GM23248 (cell line): ENCODE data around the gene COP1.

Experiments used
- EZH2 ChIP-seq: fragments of 200-600 bp; sonication (generic); IDR thresholded peaks from 2 replicates; pipeline ENCODE4 v1.6.1; 2018; ENCODE audit warnings: antibody characterized with exemption, mild to moderate bottlenecking; ENCODE audit not compliant: insufficient read depth, poor library complexity, severe bottlenecking
- EZH2phosphoT487 ChIP-seq: fragments of 200-600 bp; sonication (generic); IDR thresholded peaks from 2 replicates; pipeline ENCODE4 v1.6.1; 2018; ENCODE audit warnings: antibody characterized with exemption, moderate library complexity, mild to moderate bottlenecking, low read depth; ENCODE audit not compliant: insufficient read depth

DNA sequence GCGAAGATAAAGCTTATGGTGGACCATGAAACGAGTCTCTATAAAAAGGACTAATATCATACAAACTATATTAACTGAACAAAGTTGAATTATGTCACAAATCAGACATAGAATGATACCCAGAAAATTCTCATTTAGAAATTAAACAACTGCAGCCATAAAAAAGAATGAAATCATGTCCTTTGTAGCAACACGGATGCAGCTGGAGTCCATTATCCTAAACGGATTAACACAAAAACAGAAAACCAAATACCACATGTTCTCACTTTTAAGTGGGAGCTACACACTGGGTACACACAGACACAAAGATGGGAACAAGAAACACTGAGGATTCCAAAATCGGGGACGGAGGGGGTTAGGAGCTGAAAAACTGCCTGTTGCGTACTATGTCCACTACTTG is 11.5 kb downstream of the COP1 start:
- TF ChIP-seq EZH2 (no peak), EZH2phosphoT487 (no peak)
